ENCODE results near the gene GOSR2.
"Not testable (repeated sequence)": the region's sequence is repeated elsewhere in the genome, so short reads cannot be mapped to it uniquely, and the experiment has no call there.

GOSR2 gene

GRCh38 chr17:46964315-46965265, 41.6 kb downstream of the GOSR2 start:
- no peak for DNase-seq

GRCh38 chr17:46968224-46968834, 45.4 kb downstream of the GOSR2 start:
- DNase-seq, result no peak

GRCh38 chr17:46968896-46969295, 45.9 kb downstream of the GOSR2 start:
- DNase-seq, result no peak

- DNase-seq, result no peak
Measured at GRCh38 chr17:46971647-46972300, 48.8 kb downstream of the GOSR2 start.

- no peak for DNase-seq
Measured at GRCh38 chr17:46972346-46972745, 49.4 kb downstream of the GOSR2 start.

DNA sequence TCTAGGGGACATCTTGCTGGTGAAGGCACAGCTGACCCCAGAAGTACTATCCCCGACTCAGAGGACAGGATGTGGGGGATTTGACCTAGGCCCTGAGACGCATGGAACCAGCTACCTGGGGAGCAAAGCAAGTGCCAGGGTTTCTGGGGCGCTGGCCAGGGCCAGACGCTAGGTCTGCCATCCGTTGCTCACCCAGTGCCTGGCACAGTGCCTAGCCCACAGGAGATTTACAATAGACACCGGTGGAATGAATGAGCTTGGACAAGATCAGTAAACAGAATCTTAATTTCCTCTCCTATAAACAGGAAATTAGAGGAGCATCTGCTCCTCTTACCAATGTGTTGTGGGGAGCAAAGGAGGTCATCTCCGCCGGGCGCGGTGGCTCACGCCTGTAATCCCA, 51.1 kb downstream of the GOSR2 start:
- DNase-seq, result no peak

DNA sequence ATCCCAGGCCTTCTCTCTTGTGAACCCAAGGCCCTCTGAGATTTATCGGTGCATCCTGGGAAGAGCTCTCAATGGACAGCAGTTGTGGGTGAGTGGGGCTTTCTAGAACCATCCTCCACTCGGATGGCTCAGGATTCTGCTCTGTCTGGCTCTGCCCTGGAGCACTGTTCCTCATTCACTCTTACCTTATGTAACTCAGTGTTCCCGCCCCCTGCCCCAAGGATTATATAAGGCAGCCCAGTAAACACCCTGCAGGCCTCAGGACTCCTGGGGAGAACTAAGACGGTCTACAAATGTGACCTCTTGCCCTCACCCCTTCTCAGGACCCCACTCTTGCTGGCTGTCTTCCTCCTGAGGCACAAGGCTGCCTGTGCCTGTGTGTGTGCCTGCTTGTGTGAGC, 52.3 kb downstream of the GOSR2 start:
- no peak for DNase-seq

DNA sequence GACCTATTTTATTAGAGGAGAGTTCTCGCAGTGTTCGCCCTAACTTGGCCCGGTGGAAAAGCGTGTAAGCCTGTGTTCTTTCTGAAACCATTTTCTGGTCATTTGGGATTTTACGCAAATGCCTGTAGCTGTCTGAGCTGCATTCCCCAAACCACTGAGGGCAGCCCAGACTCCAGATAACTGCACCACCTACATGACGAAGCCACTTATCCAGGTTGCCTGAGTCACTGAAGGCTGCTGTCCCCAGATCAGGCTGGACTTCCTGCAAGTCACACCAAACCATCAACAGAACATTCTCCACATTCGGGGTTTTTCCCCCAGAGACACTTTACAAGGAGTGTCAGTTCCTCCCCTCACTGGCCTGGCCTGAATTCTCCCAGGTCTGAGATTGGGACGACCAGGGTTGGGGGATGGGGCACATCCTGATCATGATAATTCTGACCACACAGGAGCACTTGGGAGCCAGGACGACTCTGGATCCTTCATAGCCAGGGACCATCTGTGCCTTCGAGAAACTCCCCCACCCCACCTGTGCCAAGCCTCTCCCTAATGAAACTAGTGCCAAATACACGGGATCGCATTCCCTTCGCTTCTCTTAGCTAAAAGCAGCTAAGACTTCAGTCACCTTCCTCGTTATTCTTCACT, 53.8 kb downstream of the GOSR2 start:
- no peak for DNase-seq

DNA sequence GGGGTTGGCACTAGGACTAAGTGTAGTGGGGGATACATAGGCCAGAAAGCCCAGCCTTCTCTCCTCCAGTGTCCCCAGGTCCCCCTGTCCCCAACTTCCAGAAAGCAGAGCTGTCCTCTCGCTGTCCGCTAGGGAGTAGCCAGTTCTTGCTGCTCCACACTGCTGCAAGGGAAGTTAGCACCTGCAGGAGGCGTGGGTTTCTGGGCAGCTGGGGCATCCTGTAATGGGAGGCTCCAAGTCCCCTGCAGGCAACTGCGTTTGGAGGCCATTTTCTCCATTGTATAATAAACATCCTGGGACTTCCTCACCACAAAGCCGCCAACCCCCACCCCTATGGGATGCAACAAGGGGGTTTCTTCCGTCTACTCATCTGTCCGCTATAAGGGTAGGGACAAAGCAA, 54.4 kb downstream of the GOSR2 start:
- no peak for DNase-seq

DNA sequence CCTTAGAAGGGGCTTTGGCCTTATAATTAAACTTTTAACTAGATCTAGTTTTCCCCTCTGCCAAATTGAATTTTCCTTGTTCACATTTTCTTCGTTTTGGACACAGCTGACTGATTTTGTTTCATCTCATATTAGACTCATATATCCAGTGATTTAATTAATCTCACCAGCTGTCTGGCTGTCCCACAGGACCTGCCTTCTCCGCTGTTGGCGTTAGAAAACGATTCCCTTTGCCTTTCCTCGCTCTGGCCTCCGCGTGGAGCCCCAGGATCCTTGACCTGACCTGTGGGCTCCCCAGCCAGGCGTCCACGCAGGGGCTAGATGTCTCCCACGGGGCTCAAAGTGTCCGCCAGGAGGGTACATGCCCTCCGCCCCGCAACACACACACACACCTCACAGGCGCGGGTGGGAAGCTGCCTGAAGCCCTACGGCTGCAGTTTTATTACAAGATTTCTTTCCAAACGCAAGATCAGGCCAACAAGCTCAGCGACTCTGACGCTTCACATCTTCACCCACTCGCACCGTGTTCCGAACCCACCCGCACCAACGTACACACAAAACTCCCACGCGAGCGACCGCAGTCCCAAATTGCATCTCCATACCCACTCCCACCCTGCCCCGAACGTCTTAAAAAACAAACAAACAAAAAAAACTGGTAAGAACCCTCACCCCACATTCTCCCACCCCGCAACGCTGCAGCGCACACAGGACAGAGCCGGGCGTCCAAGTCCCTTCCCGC, 55.0 kb downstream of the GOSR2 start:
- DNase-seq, result no peak

GRCh38 chr17:46978489-46979146, 55.7 kb downstream of the GOSR2 start:
- DNase-seq, result peak in 1 of 5 experiments; percentile 29

- peak in 3 of 5 experiments; percentile 1 to 35 (median 9) for DNase-seq
Measured at GRCh38 chr17:46979147-46979863, 56.3 kb downstream of the GOSR2 start, which contains the start of gene RPRML. Gene RPRML, minus strand, starts transcription at chr17:46979253. Its CDS starts 246 bp downstream, at chr17:46979007.

GRCh38 chr17:46982577-46982976, 59.6 kb downstream of the GOSR2 start:
- DNase-seq, result no peak

GRCh38 chr17:46983782-46984181, 60.8 kb downstream of the GOSR2 start:
- no peak for DNase-seq

GRCh38 chr17:46984341-46984740, 61.4 kb downstream of the GOSR2 start:
- no peak for DNase-seq

DNA sequence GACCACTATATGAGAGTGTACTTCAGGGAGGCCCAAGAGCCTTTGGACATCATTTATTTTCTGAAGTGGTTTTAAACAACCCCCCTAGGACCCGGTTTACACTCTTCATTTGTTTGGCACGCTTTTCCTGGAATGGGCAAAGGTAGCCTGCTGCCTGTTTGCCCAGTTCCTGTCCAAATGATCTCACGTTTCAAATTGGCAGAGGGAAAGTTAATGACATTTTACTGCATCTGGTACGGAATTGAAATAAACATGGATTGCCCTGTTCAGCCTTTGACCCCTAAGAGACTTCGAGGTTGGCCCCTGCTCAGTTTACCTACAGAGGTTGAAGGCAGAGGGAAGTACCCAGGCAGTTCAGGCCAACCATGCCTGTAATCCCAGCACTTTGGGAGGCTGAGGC, 61.9 kb downstream of the GOSR2 start:
- no peak for DNase-seq

DNA sequence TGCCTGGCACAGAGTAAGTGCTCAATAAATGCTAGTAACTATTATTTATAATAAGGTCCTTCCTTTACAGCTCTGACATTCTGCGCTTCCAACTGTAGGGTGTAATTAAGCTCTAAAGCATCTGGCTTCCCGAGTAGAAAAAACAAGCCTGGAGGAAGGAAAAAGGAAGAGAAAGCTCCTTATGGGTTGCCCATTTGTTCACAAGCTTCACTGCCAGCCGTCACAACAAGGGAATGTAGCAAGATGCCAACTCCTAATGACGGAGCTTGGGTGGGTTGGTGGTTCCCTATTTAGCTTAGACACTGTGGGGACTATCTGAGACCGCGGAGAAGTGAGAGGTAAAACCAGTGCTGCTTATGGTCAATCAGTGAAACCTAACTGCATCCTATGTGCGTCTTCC, 63.4 kb downstream of the GOSR2 start:
- DNase-seq, result no peak

GRCh38 chr17:46987927-46988326, 65.0 kb downstream of the GOSR2 start:
- not testable (repeated sequence) for DNase-seq

- no peak for DNase-seq
Measured at GRCh38 chr17:46989637-46990431, 66.9 kb downstream of the GOSR2 start.

GRCh38 chr17:46991617-46992016, 68.7 kb downstream of the GOSR2 start:
- no peak for DNase-seq

Measured in T-helper 2 cell (primary cell).